OCI-LY3 (cell line): ENCODE results near the gene TRIM28.
A peak's percentile ranks its signal among the peaks of the same experiment; 100 is the strongest.
"Not testable (repeated sequence)": the region's sequence is repeated elsewhere in the genome, so short reads cannot be mapped to it uniquely, and the experiment has no call there.

ENCODE experiments used
- H2AFZ ChIP-seq: fragments of 200-600, 300-600 bp; shearing (Covaris generic); 2 replicates; pipeline ENCODE4 v1.6.0; 2014; ENCODE audit warnings: antibody characterized with exemption, low read depth, low read length
- H3K27ac ChIP-seq: fragments of 200-600, 300-600 bp; sonication (generic); 2 replicates; pipeline ENCODE4 v1.5.1; 2014; ENCODE audit warnings: mild to moderate bottlenecking, low read length, moderate library complexity, mixed read lengths
- H3K27me3 ChIP-seq: fragments of 200-600, 300-600 bp; sonication (generic); 2 replicates; pipeline ENCODE4 v1.6.1; 2014; ENCODE audit warnings: low read depth, low read length, mixed read lengths
- H3K36me3 ChIP-seq: fragments of 200-600, 300-600 bp; sonication (generic); replicated peaks from 2 replicates; pipeline ENCODE3; 2014; ENCODE audit warnings: low read depth, low read length, mixed read lengths
- H3K4me1 ChIP-seq: fragments of 300-600, 200-600 bp; sonication (generic); 2 replicates; pipeline ENCODE4 v1.6.1; 2014; ENCODE audit warnings: low read length, mixed read lengths
- H3K4me2 ChIP-seq: fragments of 200-600, 300-600 bp; sonication (generic); 2 replicates; pipeline ENCODE4 v1.6.1; 2014; ENCODE audit warnings: low read length, mixed read lengths
- H3K4me3 ChIP-seq: fragments of 300-600, 200-600 bp; sonication (generic); 2 replicates; pipeline ENCODE4 v1.5.1; 2014; ENCODE audit warnings: antibody characterized with exemption, mild to moderate bottlenecking, low read length, moderate library complexity
- H3K79me2 ChIP-seq: fragments of 300-600, 200-600 bp; shearing (Covaris generic); 2 replicates; pipeline ENCODE4 v1.6.1; 2014; ENCODE audit warnings: mild to moderate bottlenecking, low read length, mixed read lengths
- H3K9ac ChIP-seq: fragments of 300-600, 200-600 bp; shearing (Covaris generic); 2 replicates; pipeline ENCODE4 v1.6.0; 2014; ENCODE audit warnings: mild to moderate bottlenecking, low read length, moderate library complexity
- H3K9me3 ChIP-seq: fragments of 200-600, 300-600 bp; shearing (Covaris generic); 2 replicates; pipeline ENCODE4 v1.6.1; 2014; ENCODE audit warnings: low read length, mixed read lengths; ENCODE audit not compliant: insufficient read depth
- H4K20me1 ChIP-seq: fragments of 200-600, 300-600 bp; sonication (generic); 2 replicates; pipeline ENCODE4 v1.6.1; 2016; ENCODE audit warnings: low read length, mixed read lengths; ENCODE audit not compliant: insufficient read depth
- CTCF ChIP-seq: fragments of 200-600, 300-600 bp; sonication (generic); IDR thresholded peaks from 2 replicates; pipeline ENCODE4 v1.5.1; 2014; ENCODE audit warnings: antibody characterized with exemption, low read length, low read depth
- EZH2phosphoT487 ChIP-seq: fragments of 200-600 bp; shearing (Covaris generic); IDR thresholded peaks from 2 replicates; pipeline ENCODE4 v1.6.1; 2018; ENCODE audit warnings: antibody characterized with exemption, mixed run types, low read depth

TRIM28 gene

GRCh38 chr19:58499021-58499927 is 44.6 kb upstream of the TRIM28 start:
- TF ChIP-seq EZH2phosphoT487 (no peak), CTCF (peak; percentile 34; the same call in 1 of the 2 replicates)
- peaks cover 20% of the 10 kb centered on the region for H3K4me1 ChIP-seq
- H3K4me2 ChIP-seq = peak overlapping the region; percentile 95
- peaks cover 28% of the 10 kb centered on the region for H3K79me2 ChIP-seq
- no peaks in the 10 kb centered on the region for H3K27me3 ChIP-seq
- peak overlapping the region; percentile 76 for H3K27ac ChIP-seq
- H3K9me3 ChIP-seq = no peaks in the 10 kb centered on the region
- H2AFZ ChIP-seq = peak overlapping the region; percentile 70
- no peaks in the 10 kb centered on the region for H4K20me1 ChIP-seq
- H3K9ac ChIP-seq = peak overlapping the region; percentile 79
- peaks cover 13% of the 10 kb centered on the region for H3K36me3 ChIP-seq
- H3K4me3 ChIP-seq = peak overlapping the region; percentile 81

- H3K4me2 ChIP-seq = peak overlapping the region; percentile 95
- H3K9me3 ChIP-seq = no peaks in the 10 kb centered on the region
- H3K4me1 ChIP-seq = peaks cover 20% of the 10 kb centered on the region
- peak overlapping the region; percentile 81 for H3K4me3 ChIP-seq
- H2AFZ ChIP-seq = no peak overlapping the region
- H3K27me3 ChIP-seq = no peaks in the 10 kb centered on the region
- H3K79me2 ChIP-seq = peaks cover 28% of the 10 kb centered on the region
- H4K20me1 ChIP-seq = no peaks in the 10 kb centered on the region
- peaks cover 13% of the 10 kb centered on the region for H3K36me3 ChIP-seq
- TF ChIP-seq EZH2phosphoT487 = no peak
- no peak for TF ChIP-seq CTCF
- no peak overlapping the region for H3K9ac ChIP-seq
- no peak overlapping the region for H3K27ac ChIP-seq
Observed at GRCh38 chr19:58500242-58500641, 43.6 kb upstream of the TRIM28 start.

- not testable (repeated sequence) for H3K9ac ChIP-seq, H2AFZ ChIP-seq, H4K20me1 ChIP-seq, H3K36me3 ChIP-seq, H3K27ac ChIP-seq, H3K4me1 ChIP-seq, H3K27me3 ChIP-seq, H3K4me3 ChIP-seq, H3K79me2 ChIP-seq, H3K9me3 ChIP-seq, H3K4me2 ChIP-seq
Observed at GRCh38 chr19:58507602-58508223, 36.2 kb upstream of the TRIM28 start.

- Histone ChIP-seq H3K27me3 (no peaks in the 10 kb centered on the region), H3K9me3 (no peaks in the 10 kb centered on the region), H3K36me3 (peaks cover 4% of the 10 kb centered on the region), H3K27ac (no peak overlapping the region), H4K20me1 (no peaks in the 10 kb centered on the region), H3K79me2 (peaks cover 5% of the 10 kb centered on the region), H3K4me3 (no peak overlapping the region), H2AFZ (no peak overlapping the region), H3K4me2 (no peak overlapping the region), H3K4me1 (peaks cover 9% of the 10 kb centered on the region), H3K9ac (no peak overlapping the region)
- TF ChIP-seq EZH2phosphoT487 = no peak
- TF ChIP-seq CTCF = no peak
Observed at GRCh38 chr19:58509731-58510083, 34.2 kb upstream of the TRIM28 start.
